IPS DF 6.9 (cell line): ENCODE data around the gene PTPRN2.
"Not testable (repeated sequence)": the region's sequence is repeated elsewhere in the genome, so short reads cannot be mapped to it uniquely, and the experiment has no call there.

Source experiments
- DNase-seq: peaks from one replicate; pipeline ENCODE4 v3.0.0-alpha.2; 2013; ENCODE audit warnings: low read depth, low spot score
- H3K27ac ChIP-seq: one replicate; pipeline ENCODE4 v1.5.1; 2013; ENCODE audit warnings: low read length, control low read depth
- H3K27me3 ChIP-seq: 2 replicates; pipeline ENCODE4 v1.6.1; 2013; ENCODE audit warnings: mild to moderate bottlenecking, low read length; ENCODE audit not compliant: control insufficient read depth, insufficient read depth
- H3K36me3 ChIP-seq: 2 replicates; pipeline ENCODE4 v1.6.1; 2013; ENCODE audit warnings: low read length; ENCODE audit not compliant: control insufficient read depth, insufficient read depth
- H3K4me1 ChIP-seq: 2 replicates; pipeline ENCODE4 v1.6.1; 2013; ENCODE audit warnings: low read length; ENCODE audit not compliant: control insufficient read depth, insufficient read depth
- H3K4me3 ChIP-seq: 2 replicates; pipeline ENCODE4 v1.5.1; 2013; ENCODE audit warnings: mild to moderate bottlenecking, low read length
- H3K9me3 ChIP-seq: 2 replicates; pipeline ENCODE4 v1.6.1; 2013; ENCODE audit warnings: low read length, inconsistent platforms; ENCODE audit not compliant: control insufficient read depth, insufficient read depth
- WGBS: extraction: QIAGEN DNeasy Blood & Tissue Kit; methylation state at CpG from one replicate; pipeline ENCODE4 v1.1.7; 2013; ENCODE audit warnings: mixed read lengths, missing lambda C conversion rate; ENCODE audit not compliant: insufficient read length, insufficient coverage; 5-methylcytosine and 5-hydroxymethylcytosine counted together

Gene PTPRN2

GRCh38 chr7:157739650-157740049 lies 848.0 kb downstream of the PTPRN2 start:
- no peak for DNase-seq
- no CpG with 5 or more reads among the region's 6 CpGs for WGBS
- peaks cover 24% of the 10 kb centered on the region for H3K9me3 ChIP-seq

GRCh38 chr7:157739031-157739430 lies 848.6 kb downstream of the PTPRN2 start:
- no peak overlapping the region for H3K27ac ChIP-seq
- peaks cover 23% of the 10 kb centered on the region for H3K9me3 ChIP-seq
- H3K36me3 ChIP-seq: no peaks in the 10 kb centered on the region; the same call in 1 of the 2 replicates
- no peaks in the 10 kb centered on the region for H3K4me1 ChIP-seq
- H3K27me3 ChIP-seq: no peaks in the 10 kb centered on the region
- no peak overlapping the region for H3K4me3 ChIP-seq
- no peak for DNase-seq
- WGBS: no CpG with 5 or more reads among the region's 8 CpGs

More at GRCh38 chr7:157739650-157740049, 848.0 kb downstream of the PTPRN2 start:
- H3K27ac ChIP-seq: no peak overlapping the region
- H3K27me3 ChIP-seq: no peaks in the 10 kb centered on the region
- no peak overlapping the region; the same call in 1 of the 2 replicates for H3K4me3 ChIP-seq
- H3K36me3 ChIP-seq: no peaks in the 10 kb centered on the region; the same call in 1 of the 2 replicates
- no peaks in the 10 kb centered on the region for H3K4me1 ChIP-seq

GRCh38 chr7:157738066-157738460 lies 849.6 kb downstream of the PTPRN2 start:
- Histone ChIP-seq H3K9me3 (peaks cover 21% of the 10 kb centered on the region), H3K4me1 (no peaks in the 10 kb centered on the region), H3K27me3 (no peaks in the 10 kb centered on the region), H3K27ac (no peak overlapping the region), H3K36me3 (no peaks in the 10 kb centered on the region; the same call in 1 of the 2 replicates), H3K4me3 (no peak overlapping the region)
- WGBS: no CpG with 5 or more reads among the region's 11 CpGs
- DNase-seq: no peak

- no peaks in the 10 kb centered on the region; the same call in 1 of the 2 replicates for H3K36me3 ChIP-seq
- H3K27ac ChIP-seq: no peak overlapping the region
- H3K4me3 ChIP-seq: no peak overlapping the region
- DNase-seq: no peak
- WGBS: no CpG with 5 or more reads among the region's 36 CpGs
- H3K27me3 ChIP-seq: no peaks in the 10 kb centered on the region
- H3K4me1 ChIP-seq: no peaks in the 10 kb centered on the region
- H3K9me3 ChIP-seq: peaks cover 19% of the 10 kb centered on the region
These were observed 850.2 kb downstream of the PTPRN2 start for GRCh38 chr7:157737151-157738065.

- no peak for DNase-seq
- H3K36me3 ChIP-seq: no peaks in the 10 kb centered on the region; the same call in 1 of the 2 replicates
- H3K27ac ChIP-seq: no peak overlapping the region
- H3K27me3 ChIP-seq: no peaks in the 10 kb centered on the region
- no peak overlapping the region for H3K4me3 ChIP-seq
- H3K9me3 ChIP-seq: peaks cover 15% of the 10 kb centered on the region
- no peaks in the 10 kb centered on the region for H3K4me1 ChIP-seq
- no CpG with 5 or more reads among the region's 14 CpGs for WGBS
These were observed 851.3 kb downstream of the PTPRN2 start for GRCh38 chr7:157736341-157736740.

GRCh38 chr7:157735826-157736225 lies 851.8 kb downstream of the PTPRN2 start:
- H3K4me1 ChIP-seq: no peaks in the 10 kb centered on the region
- no peak overlapping the region for H3K4me3 ChIP-seq
- no peak for DNase-seq
- peaks cover 15% of the 10 kb centered on the region for H3K9me3 ChIP-seq
- no peaks in the 10 kb centered on the region for H3K27me3 ChIP-seq
- H3K36me3 ChIP-seq: no peaks in the 10 kb centered on the region; the same call in 1 of the 2 replicates
- no CpG with 5 or more reads among the region's 14 CpGs for WGBS
- no peak overlapping the region for H3K27ac ChIP-seq

GRCh38 chr7:157734676-157735640 lies 852.7 kb downstream of the PTPRN2 start:
- Histone ChIP-seq H3K36me3 (no peaks in the 10 kb centered on the region; the same call in 1 of the 2 replicates), H3K4me1 (no peaks in the 10 kb centered on the region), H3K4me3 (no peak overlapping the region), H3K27me3 (no peaks in the 10 kb centered on the region), H3K27ac (no peak overlapping the region), H3K9me3 (peaks cover 12% of the 10 kb centered on the region)
- no CpG with 5 or more reads among the region's 28 CpGs for WGBS
- DNase-seq: no peak

- H3K4me3 ChIP-seq, H3K4me1 ChIP-seq, H3K27ac ChIP-seq, DNase-seq, H3K27me3 ChIP-seq, H3K36me3 ChIP-seq: not testable (repeated sequence)
- WGBS: no CpG with 5 or more reads among the region's 33 CpGs
- H3K9me3 ChIP-seq: peaks cover 17% of the 10 kb centered on the region
These were observed 853.7 kb downstream of the PTPRN2 start for GRCh38 chr7:157733760-157734395.

- H3K36me3 ChIP-seq: no peaks in the 10 kb centered on the region; the same call in 1 of the 2 replicates
- WGBS: no CpG with 5 or more reads among the region's 13 CpGs
- H3K4me1 ChIP-seq: no peaks in the 10 kb centered on the region
- DNase-seq: no peak
- no peaks in the 10 kb centered on the region for H3K27me3 ChIP-seq
- H3K4me3 ChIP-seq: no peak overlapping the region
- H3K9me3 ChIP-seq: peaks cover 32% of the 10 kb centered on the region
- H3K27ac ChIP-seq: no peak overlapping the region
These were observed 856.5 kb downstream of the PTPRN2 start for GRCh38 chr7:157731126-157731525.

- no peak for DNase-seq
- no CpG with 5 or more reads among the region's 15 CpGs for WGBS
- no peaks in the 10 kb centered on the region; the same call in 1 of the 2 replicates for H3K36me3 ChIP-seq
- H3K27ac ChIP-seq: no peak overlapping the region
- no peaks in the 10 kb centered on the region for H3K27me3 ChIP-seq
- no peak overlapping the region for H3K4me3 ChIP-seq
- H3K4me1 ChIP-seq: no peaks in the 10 kb centered on the region
- peaks cover 31% of the 10 kb centered on the region for H3K9me3 ChIP-seq
These were observed 857.0 kb downstream of the PTPRN2 start for GRCh38 chr7:157730614-157731013.
